ENCODE results near the gene MMAB.

Gene MMAB

DNA sequence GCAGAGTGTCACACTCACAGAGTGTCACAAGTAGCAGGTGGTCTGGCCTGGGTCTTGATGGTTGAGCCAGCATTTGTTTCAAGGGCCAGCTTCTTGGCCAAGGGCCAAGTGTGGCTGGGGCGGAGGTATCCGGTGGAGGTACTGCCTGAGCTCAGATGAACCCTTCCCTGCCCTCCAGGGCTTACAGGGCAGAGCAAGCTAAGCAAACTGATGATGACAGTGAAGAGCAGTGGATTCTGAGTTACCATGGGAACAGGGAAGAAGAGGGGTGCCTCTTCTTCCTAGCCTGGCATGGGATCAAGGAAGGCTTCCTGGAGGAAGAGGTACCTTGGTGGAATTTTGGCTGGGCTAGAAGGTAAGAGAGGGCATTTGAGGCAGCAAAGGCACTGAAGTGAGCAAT is 36.0 kb upstream of the MMAB start:
- H3K4me3 ChIP-seq (replicated peaks; ENCODE audit: low read depth, low read length): no peak overlapping the region
- DNase-seq (ENCODE audit: low read depth): no peak
- TF ChIP-seq, protein P1, sequence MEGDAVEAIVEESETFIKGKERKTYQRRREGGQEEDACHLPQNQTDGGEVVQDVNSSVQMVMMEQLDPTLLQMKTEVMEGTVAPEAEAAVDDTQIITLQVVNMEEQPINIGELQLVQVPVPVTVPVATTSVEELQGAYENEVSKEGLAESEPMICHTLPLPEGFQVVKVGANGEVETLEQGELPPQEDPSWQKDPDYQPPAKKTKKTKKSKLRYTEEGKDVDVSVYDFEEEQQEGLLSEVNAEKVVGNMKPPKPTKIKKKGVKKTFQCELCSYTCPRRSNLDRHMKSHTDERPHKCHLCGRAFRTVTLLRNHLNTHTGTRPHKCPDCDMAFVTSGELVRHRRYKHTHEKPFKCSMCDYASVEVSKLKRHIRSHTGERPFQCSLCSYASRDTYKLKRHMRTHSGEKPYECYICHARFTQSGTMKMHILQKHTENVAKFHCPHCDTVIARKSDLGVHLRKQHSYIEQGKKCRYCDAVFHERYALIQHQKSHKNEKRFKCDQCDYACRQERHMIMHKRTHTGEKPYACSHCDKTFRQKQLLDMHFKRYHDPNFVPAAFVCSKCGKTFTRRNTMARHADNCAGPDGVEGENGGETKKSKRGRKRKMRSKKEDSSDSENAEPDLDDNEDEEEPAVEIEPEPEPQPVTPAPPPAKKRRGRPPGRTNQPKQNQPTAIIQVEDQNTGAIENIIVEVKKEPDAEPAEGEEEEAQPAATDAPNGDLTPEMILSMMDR (IDR thresholded peaks at IDR 0.05; ENCODE audit: low read length, missing control alignments): no peak

DNA sequence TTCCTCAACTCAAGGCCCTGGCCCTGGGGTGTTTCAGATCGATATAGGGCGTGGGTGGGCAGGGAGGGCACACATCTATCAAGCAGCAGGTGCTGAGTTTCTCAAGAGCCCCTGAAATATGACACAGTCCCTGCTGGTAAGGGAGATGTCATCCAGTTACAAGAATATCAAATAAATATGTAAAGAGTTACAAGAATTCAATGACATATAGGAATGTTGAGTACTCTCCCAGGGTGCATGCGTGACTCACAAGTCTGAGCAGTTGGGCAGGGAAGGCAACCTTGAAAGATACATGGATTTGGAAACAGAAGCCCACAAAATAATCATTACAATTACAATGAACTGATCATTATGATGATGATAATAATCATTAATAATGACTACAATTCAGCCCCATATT is 35.5 kb upstream of the MMAB start:
- no peak for DNase-seq (ENCODE audit: low read depth)
- TF ChIP-seq, protein P1 (IDR thresholded peaks at IDR 0.05; ENCODE audit: low read length, missing control alignments): no peak
- H3K4me3 ChIP-seq (replicated peaks; ENCODE audit: low read depth, low read length): no peak overlapping the region

DNA sequence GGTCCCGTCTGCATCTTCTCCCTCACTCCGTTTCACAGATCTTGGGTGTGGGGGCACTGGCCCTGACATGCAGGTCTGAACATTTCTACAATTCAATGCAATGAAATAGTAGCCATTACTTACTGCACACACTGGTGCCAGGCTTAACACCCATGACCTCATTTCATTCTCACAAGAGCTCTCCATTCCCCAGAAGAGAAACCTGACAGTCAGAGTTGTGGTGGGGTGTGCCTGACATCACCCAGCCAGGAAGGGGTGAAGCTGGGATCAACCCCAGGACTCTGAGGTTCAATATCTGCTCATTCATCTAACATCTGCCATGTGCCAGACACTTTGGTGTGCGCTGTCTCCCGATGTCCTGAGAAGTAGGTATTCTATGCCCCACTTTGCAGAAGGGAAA is 35.0 kb upstream of the MMAB start:
- DNase-seq (ENCODE audit: low read depth): no peak
- no peak overlapping the region for H3K4me3 ChIP-seq (replicated peaks; ENCODE audit: low read depth, low read length)
- TF ChIP-seq, protein P1 (IDR thresholded peaks at IDR 0.05; ENCODE audit: low read length, missing control alignments): no peak

DNA sequence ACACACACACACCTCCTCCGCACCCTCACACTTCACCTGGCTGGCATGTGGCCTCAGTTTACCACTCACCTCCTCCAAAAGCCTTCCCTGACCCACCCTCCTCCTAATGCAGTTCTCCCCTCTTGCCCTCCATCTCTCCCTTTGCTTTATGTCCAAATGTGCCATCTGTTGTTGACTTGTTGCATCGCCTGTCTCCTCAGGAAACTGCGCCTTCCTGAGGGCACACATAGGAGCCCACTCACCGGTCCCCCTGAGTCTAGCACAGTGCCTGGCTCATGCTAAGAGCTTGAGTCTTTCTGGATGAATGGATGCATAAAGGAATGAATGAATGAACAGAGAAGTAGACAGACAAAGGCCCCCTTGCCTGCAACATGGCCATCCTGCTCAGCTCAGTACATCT is 34.3 kb upstream of the MMAB start:
- no peak overlapping the region for H3K4me3 ChIP-seq (replicated peaks; ENCODE audit: low read depth, low read length)
- no peak for DNase-seq (ENCODE audit: low read depth)
- TF ChIP-seq, protein P1 (IDR thresholded peaks at IDR 0.05; ENCODE audit: low read length, missing control alignments): no peak

DNA sequence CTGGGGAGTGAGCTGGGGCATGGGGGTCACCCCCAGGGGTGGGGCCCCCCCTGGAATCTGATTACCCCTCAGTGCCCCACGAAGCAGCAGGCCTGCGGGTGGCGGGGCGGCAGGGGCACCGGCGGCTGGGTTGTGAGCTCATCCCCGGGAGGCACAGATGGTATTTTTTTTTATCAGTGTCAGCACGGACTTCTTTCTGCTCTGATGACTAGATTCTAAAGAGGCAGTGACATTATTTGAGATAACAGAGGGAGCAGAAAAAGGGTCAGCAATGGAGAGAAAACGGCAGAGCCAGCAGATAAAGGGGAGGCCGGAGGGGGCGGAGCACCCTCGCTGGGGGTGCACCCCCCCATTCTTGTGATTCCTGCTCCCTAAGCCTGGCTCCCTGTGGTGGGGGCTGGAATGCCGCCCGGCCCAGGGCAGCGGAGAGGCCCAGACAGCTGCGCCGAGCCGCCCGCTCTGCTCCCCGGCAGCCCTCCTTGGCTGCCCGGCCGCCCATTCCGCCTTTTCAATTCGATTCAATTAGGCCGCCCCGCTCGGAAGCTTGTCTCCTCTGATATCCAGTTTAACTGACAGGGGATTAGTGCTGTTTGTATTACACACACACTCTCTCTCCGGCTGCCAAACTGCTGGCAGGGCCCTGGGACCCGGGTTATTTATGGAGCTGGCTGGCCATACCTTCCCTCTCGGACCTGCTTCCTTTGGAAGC is 33.2 kb upstream of the MMAB start:
- DNase-seq (ENCODE audit: low read depth): no peak
- H3K4me3 ChIP-seq (replicated peaks; ENCODE audit: low read depth, low read length): no peak overlapping the region
- TF ChIP-seq, protein P1 (IDR thresholded peaks at IDR 0.05; ENCODE audit: low read length, missing control alignments): no peak

DNA sequence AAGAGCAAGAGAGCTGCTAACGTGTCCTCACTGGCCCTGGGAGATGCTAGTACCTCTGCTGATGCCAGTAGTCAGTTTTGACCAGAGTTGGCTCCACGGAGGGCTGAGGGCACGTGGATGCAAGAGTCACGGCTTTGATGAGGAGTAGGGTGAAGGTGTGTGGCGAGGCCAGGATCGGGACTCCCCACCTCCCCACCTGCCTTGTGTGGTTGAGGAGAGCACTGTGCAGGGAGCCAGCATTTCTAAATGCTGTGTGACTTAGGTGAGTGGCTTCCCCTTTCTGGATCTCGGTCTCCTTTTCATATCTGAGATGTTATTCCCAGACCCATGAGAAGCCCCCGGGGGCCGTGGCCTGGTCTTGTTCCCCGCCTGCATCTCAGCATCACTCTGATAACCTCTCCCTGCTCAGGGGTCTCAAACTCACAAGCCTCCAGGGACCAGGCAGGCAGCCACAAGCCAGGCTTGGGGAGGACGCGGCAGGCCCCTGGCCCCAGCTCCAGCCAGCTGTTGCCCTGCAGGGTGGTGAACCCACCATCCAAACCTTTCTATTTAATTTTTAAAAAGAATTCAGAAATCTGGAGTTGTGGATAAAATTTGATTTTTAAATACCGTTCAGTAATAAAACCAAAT is 32.4 kb upstream of the MMAB start:
- no peak for DNase-seq (ENCODE audit: low read depth)
- TF ChIP-seq, protein P1 (IDR thresholded peaks at IDR 0.05; ENCODE audit: low read length, missing control alignments): no peak
- no peak overlapping the region for H3K4me3 ChIP-seq (replicated peaks; ENCODE audit: low read depth, low read length)

DNA sequence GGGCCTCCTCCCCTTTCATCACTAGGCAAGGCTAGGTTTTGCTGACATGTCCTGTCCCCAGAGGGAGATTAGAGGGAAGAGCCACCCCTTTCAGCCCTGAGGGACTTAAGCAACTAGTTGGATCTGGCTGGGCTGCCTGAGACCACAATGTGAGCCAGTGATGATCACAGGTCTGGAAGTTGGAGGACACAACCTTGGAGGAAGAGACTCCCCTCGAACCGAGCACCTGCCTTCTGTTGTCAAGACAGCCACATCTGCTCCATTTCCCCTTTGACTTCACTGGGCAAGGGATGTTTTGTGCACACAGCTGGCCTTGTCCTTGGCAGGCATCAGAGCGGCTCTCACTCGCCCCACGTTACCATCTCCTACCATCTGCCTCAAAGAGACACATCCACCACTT is 31.7 kb upstream of the MMAB start:
- no peak for DNase-seq (ENCODE audit: low read depth)
- TF ChIP-seq, protein P1 (IDR thresholded peaks at IDR 0.05; ENCODE audit: low read length, missing control alignments): no peak
- no peak overlapping the region for H3K4me3 ChIP-seq (replicated peaks; ENCODE audit: low read depth, low read length)

Measured in fibroblast of pulmonary artery (primary cell).